Endodermal cell (in vitro differentiated cells): ENCODE data around the gene SUSD6. TPM values are rescaled to one million over a fixed set of nuclear protein-coding genes. Genes with fewer than 3 reads are reported as not detected.

Experiments used
- DNase-seq: peaks from one replicate; pipeline ENCODE4 v3.0.0-alpha.2; 2017
- H3K27ac ChIP-seq: 2 replicates; pipeline ENCODE4 v1.5.1; 2013; ENCODE audit warnings: mild to moderate bottlenecking, low read depth, low read length, moderate library complexity
- H3K27me3 ChIP-seq: 2 replicates; pipeline ENCODE4 v1.6.1; 2013; ENCODE audit warnings: mild to moderate bottlenecking, low read length, moderate library complexity; ENCODE audit not compliant: insufficient read depth, control insufficient read depth, poor library complexity, severe bottlenecking
- H3K36me3 ChIP-seq: 2 replicates; pipeline ENCODE4 v1.7.0; 2013; ENCODE audit warnings: mild to moderate bottlenecking, low read length, moderate library complexity; ENCODE audit not compliant: control insufficient read depth, insufficient read depth
- H3K4me1 ChIP-seq: one replicate; pipeline ENCODE4 v1.7.0; 2013; ENCODE audit warnings: low read length; ENCODE audit not compliant: control insufficient read depth, insufficient read depth
- H3K4me3 ChIP-seq: 2 replicates; pipeline ENCODE4 v1.5.1; 2013; ENCODE audit warnings: mild to moderate bottlenecking, low read length, moderate library complexity
- H3K9ac ChIP-seq: 2 replicates; pipeline ENCODE4 v1.6.1; 2013; ENCODE audit warnings: mild to moderate bottlenecking, low read length, moderate library complexity; ENCODE audit not compliant: poor library complexity, severe bottlenecking; ENCODE audit errors: extremely low read depth
- H3K9me3 ChIP-seq: 2 replicates; pipeline ENCODE4 v1.6.1; 2013; ENCODE audit warnings: mild to moderate bottlenecking, low read length, moderate library complexity; ENCODE audit not compliant: control insufficient read depth
- H3K27ac Mint-ChIP-seq: 2 replicates; pipeline ENCODE4 v1.8.0; 2020; ENCODE audit warnings: mixed read lengths
- H3K27me3 Mint-ChIP-seq: 2 replicates; pipeline ENCODE4 v1.8.0; 2021; ENCODE audit warnings: mild to moderate bottlenecking, mixed read lengths; ENCODE audit not compliant: insufficient read depth
- H3K36me3 Mint-ChIP-seq: 2 replicates; pipeline ENCODE4 v1.8.0; 2020; ENCODE audit warnings: low read depth, mixed read lengths
- H3K4me1 Mint-ChIP-seq: 2 replicates; pipeline ENCODE4 v1.8.0; 2020; ENCODE audit warnings: mixed read lengths
- H3K4me3 Mint-ChIP-seq: 2 replicates; pipeline ENCODE4 v1.8.0; 2020; ENCODE audit warnings: mild to moderate bottlenecking, moderate library complexity, mixed read lengths
- H3K9me3 Mint-ChIP-seq: 2 replicates; pipeline ENCODE4 v1.8.0; 2020; ENCODE audit warnings: mild to moderate bottlenecking, mixed read lengths
- WGBS, 2 experiments: methylation state at CpG; one replicate each; pipeline versions ENCODE4 v1.1.5 to v1.1.7; 2013; ENCODE audit warnings: missing lambda C conversion rate in 2 of 2, mixed read lengths in 1 of 2; ENCODE audit not compliant: insufficient coverage in 1 of 2, insufficient read length in 1 of 2; 5-methylcytosine and 5-hydroxymethylcytosine counted together
- total RNA-seq, 2 donors: library from RNA; stranded (reverse); fragmentation: NEBNext Ultra II Directional in 1 of 2; extraction: Animal tissue kit (Norgen Biotek cat#: 25700) in 1 of 2; gene quantifications; 2 replicates in 1 of 2; 3 replicates in 1 of 2; pipeline ENCODE4 v1.2.1, GENCODE V29; 2021
- TF ChIP-seq, protein P1 (sequence below): fragments of 200-600 bp; sonication (generic); conservative IDR thresholded peaks from 2 replicates; pipeline ENCODE4 v1.5.0; 2021; ENCODE audit warnings: antibody characterized with exemption, mild to moderate bottlenecking

SUSD6 gene
- total RNA-seq, 2 donors from 2014 or later, result 5.7 to 5.9 TPM

DNA sequence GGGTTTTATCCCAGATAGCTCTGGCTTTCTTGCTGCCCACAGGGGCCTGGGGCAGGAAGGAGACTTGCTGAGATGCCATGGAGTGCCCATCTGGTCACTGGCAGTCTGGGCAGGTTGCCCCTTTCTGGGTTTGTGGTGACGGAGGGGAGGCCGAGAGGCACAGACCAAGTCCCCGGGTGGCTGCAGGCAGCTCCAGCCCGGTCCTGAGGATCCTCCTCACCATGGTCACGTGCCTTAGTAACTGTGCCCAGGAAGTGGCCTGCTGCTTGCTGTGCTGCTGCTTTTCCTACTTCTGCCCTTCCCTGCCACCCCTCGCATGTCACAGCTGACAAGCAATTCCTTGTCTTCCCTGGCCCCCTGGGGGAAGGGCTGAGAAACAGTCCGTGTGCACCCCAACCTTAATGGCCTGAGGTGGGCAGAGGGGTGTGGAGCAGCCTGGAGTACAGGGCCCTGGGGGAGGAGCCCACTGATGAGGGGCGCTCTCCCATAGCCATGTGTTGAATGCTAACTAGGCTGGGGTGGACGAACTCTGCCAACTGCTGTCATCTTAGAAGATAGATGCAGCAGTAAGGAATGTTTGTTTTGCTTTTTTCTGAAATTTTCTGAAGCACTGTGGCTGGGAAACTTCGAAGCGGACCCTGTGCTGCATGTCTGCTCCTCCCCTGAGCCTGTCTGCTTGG, 100.6 kb downstream of the SUSD6 start:
- Mint-ChIP-seq H3K36me3 (no peaks in the 10 kb centered on the region), H3K4me3 (no peak overlapping the region), H3K9me3 (no peaks in the 10 kb centered on the region), H3K4me1 (peaks cover 32% of the 10 kb centered on the region), H3K27me3 (no peaks in the 10 kb centered on the region), H3K27ac (peak overlapping the region; percentile 86)
- Histone ChIP-seq H3K27ac (peak overlapping the region; percentile 79), H3K9me3 (no peaks in the 10 kb centered on the region), H3K36me3 (peaks cover 15% of the 10 kb centered on the region), H3K27me3 (no peaks in the 10 kb centered on the region), H3K4me3 (no peak overlapping the region), H3K4me1 (peaks cover 22% of the 10 kb centered on the region), H3K9ac (no peak overlapping the region)
- WGBS, 2 experiments, result 85 to 100% methylated on average over 1 to 11 of the region's 11 CpGs
- TF ChIP-seq, protein P1, sequence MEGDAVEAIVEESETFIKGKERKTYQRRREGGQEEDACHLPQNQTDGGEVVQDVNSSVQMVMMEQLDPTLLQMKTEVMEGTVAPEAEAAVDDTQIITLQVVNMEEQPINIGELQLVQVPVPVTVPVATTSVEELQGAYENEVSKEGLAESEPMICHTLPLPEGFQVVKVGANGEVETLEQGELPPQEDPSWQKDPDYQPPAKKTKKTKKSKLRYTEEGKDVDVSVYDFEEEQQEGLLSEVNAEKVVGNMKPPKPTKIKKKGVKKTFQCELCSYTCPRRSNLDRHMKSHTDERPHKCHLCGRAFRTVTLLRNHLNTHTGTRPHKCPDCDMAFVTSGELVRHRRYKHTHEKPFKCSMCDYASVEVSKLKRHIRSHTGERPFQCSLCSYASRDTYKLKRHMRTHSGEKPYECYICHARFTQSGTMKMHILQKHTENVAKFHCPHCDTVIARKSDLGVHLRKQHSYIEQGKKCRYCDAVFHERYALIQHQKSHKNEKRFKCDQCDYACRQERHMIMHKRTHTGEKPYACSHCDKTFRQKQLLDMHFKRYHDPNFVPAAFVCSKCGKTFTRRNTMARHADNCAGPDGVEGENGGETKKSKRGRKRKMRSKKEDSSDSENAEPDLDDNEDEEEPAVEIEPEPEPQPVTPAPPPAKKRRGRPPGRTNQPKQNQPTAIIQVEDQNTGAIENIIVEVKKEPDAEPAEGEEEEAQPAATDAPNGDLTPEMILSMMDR, result no peak
- no peak for DNase-seq

DNA sequence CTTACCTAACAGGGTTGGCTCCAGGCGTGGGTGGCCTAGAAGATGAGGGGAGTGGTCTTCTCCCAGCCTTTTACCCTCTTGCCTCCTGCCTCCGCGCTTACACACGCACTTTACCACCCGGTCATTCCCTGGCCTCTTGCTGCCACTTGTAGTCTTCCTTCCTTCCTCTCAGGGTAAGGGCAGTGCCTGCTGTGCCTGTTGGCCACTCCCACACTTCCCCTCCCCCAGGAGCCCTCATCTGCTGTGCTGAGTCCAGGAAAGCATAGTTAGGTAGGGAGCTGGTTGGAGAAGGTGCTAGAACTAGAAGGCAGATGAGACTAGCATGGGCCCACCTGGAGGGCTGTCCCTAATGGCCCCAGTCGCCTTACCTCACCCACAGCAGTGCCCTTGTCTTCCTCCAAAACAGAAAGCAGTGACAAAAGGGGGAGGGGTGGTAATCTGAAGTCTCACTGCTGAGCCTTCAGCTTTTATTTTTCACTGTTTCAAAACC, 101.2 kb downstream of the SUSD6 start:
- no peaks in the 10 kb centered on the region for H3K27me3 Mint-ChIP-seq

DNA sequence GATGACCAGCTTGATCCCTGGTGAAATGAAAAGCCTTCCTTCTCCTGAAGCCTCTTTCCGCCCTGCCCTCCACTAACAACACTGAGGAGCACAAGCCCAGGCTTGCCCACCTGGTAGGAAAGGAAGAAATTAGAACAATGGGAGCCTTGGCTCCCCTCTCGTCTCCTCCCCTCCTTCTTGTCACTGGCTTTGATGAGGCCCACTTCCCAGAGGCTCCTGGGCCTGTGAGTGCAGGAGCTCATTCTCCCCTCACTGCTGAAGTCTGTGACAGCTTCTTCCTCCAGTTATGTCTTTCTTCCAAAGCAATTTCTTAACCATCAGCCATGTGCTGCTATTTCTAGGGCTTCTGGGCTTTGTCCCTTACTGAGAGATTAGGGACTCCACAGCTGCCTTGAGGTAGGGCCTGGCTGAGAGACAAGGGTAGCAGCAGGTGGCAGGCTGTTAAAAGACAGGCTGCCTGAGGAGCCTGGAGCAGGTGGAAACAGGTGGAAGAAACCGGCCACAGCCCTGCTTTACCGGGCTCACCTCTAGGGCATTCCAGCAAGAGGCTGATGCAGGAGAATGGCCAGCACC, 101.9 kb downstream of the SUSD6 start:
- Histone ChIP-seq H3K36me3 (peaks cover 9% of the 10 kb centered on the region), H3K4me1 (peaks cover 22% of the 10 kb centered on the region), H3K9ac (peak overlapping the region; percentile 20), H3K27me3 (no peaks in the 10 kb centered on the region), H3K4me3 (no peak overlapping the region), H3K27ac (peak overlapping the region; percentile 79), H3K9me3 (no peaks in the 10 kb centered on the region)
- Mint-ChIP-seq H3K4me1 (peaks cover 32% of the 10 kb centered on the region), H3K9me3 (no peaks in the 10 kb centered on the region), H3K36me3 (no peaks in the 10 kb centered on the region), H3K27me3 (no peaks in the 10 kb centered on the region), H3K4me3 (no peak overlapping the region), H3K27ac (peak overlapping the region; percentile 86)
- 17 to 46% methylated on average over 2 to 4 of the region's 4 CpGs for WGBS, 2 experiments
- DNase-seq, result peak; percentile 89
- TF ChIP-seq, protein P1, result peak; percentile 68

More for the DNA sequence above, 101.2 kb downstream of the SUSD6 start:
- peaks cover 12% of the 10 kb centered on the region for H3K36me3 ChIP-seq
- peak overlapping the region; percentile 79 for H3K27ac ChIP-seq
- Mint-ChIP-seq H3K9me3 (no peaks in the 10 kb centered on the region), H3K4me1 (peaks cover 32% of the 10 kb centered on the region), H3K36me3 (no peaks in the 10 kb centered on the region), H3K4me3 (no peak overlapping the region), H3K27ac (peak overlapping the region; percentile 86)
- no peaks in the 10 kb centered on the region for H3K27me3 ChIP-seq
- 17 to 61% methylated on average over 1 to 6 of the region's 6 CpGs for WGBS, 2 experiments
- no peaks in the 10 kb centered on the region for H3K9me3 ChIP-seq
- peak; percentile 86 for DNase-seq
- H3K4me3 ChIP-seq, result no peak overlapping the region
- peaks cover 22% of the 10 kb centered on the region for H3K4me1 ChIP-seq
- H3K9ac ChIP-seq, result peak overlapping the region; percentile 20
- TF ChIP-seq, protein P1, result no peak
